ENCODE measurements around the gene SLC38A10.

SLC38A10 gene

DNA sequence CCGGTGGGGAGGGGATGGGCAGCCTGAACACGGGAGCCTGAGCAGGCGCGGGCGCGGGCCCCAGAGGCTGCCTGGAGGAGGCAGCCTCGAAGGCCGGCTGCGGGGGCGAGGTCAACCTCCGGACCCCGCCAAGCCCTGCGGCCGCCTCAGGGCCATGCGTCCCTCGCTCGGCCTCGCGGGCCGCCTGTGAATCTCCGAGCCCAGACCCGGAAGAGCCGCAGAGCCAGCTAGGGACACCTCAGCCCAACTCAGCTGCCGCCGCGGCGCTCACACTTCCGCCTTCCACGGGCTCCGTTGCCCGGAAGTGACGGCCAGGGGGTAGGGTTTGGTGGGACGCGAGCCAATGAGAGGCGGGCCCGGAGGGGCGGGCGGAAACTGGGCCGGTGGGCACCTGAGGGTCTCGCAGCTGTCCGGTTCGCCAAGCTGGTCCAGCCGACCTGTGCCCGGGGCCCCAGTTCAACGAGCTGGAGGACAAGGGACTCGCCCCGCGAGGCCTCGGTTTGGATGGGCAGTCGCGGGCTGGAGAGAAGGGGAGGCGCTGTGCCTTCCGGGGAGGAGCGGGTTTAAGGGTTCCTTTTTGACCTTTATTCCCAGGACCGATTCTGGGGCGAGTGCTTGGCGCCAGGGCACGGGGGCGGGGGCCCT is at the start of gene SLC38A10:
TSS of gene SLC38A10 (minus strand) at position 277 of the 645 bp plus-strand sequence. CDS start 386 bp downstream, outside the sequence.
- peak; percentile 96 for DNase-seq

DNA sequence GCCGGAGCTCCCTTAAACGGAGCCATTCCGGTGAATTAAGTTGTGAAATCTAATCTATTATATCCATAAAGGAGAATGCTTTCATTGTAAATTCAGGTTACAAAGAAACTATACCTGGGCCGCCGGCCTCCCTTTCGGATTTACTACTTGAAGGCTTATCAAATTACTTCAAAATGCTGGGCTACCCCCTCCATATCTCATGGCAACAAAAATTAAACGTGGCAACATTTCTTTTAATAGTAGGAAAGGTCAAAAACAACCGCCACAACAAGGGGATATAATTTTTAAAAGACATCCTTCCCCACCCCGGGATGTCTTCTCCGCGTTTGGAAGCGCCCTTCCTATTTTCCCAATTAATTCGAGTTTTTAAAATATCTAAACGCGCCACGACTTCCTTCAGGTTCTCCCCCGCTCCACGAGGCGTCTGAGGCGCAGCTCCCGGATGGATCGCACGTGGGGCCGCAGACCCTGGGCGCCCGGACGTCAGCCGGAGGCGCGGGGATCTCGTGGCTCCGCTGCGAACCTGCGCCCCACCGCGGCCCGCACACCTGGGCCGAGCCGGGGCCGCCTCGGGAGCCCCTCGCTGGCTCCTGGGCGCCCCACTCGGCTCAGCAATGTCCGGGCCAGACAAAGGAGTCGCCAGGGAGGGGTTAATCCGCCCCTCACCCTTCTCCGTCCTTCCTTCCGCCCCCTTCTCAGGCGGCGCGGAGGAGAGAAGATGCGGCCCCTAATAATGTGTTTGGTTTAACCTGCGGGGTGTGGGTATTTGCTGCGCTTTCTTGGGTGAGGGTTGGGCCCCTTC is 47.4 kb upstream of the SLC38A10 start:
- no peak for DNase-seq

DNA sequence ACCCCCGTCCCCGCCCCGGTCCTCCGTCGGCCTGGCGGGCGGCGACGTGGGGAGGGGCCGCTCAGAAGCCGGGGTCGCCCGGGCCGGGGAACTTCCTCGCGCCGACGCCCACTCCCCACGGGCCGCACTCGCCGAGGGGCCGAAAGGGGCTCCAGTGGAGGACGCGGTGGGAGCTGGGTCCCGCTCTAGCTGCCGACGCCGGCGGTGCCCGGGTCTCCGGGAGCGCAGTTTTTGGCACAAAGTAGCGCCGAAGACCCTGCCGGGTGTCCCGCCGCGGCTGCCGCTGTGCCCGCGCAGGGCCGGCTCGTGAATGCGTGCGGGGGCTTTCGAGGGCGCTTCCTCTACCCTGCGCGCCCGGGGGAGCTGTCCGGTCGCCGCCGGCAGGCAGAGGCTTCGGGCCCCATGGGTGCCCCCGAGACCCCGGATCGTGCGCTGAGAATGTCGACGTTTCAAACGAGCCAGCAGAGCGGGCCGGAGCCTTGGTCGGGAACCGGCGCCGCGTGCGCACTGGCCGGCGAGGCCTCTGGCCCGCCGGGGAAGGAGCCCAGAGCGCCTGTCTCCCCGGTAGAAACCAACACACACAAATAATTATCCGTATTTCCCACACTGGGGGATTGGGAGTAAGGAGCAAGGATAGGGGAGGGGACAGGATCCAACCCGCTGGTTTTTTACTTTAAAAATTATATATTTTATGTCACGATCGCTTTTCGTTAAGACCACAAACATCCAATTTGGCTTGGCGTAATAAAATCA is 46.6 kb upstream of the SLC38A10 start:
- DNase-seq, result no peak

DNA sequence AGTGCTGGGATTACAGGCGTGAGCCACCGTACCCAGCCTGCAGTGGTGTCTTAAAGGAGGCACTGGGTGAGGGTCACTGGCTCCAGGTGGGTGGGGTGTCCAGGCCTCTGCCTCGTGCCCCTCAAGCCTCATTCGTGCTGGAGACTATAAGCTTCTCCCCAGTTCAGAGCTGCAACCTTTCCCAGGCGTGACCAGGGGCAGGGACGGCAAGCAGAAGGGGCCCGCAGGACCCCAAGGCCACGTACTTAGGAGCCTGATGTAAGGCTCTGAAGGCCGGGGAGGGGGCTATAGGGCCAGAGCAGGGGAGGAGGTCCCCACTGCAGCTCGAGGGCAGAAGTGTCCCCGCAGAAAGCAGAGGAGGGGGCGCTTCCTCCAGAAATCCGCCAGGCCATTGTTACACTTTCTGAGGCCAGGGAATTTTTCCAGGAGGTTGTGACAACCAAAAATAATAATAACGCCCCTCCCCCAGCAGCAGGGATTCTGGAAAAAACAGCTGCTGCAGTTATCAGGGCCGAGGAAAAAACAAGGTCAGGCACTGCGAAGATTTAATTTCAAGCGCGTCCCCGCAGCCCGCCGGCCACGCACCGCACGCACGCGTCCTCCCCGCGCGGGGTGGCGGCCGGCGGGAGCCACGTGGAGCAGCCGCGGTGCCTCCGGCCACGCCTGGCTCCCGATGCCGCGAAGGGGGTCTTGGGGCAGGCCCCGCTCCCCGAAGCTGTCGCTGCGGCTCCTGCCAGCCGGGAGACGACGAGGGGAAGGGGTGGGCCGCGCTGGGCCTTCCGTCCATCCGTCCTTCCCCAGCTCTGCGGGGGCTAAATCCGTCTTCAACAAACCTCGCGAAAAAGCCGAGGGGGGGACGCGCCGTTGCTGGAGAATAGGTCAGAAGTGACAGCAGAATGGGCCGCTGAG is 45.8 kb upstream of the SLC38A10 start:
- no peak for DNase-seq

DNA sequence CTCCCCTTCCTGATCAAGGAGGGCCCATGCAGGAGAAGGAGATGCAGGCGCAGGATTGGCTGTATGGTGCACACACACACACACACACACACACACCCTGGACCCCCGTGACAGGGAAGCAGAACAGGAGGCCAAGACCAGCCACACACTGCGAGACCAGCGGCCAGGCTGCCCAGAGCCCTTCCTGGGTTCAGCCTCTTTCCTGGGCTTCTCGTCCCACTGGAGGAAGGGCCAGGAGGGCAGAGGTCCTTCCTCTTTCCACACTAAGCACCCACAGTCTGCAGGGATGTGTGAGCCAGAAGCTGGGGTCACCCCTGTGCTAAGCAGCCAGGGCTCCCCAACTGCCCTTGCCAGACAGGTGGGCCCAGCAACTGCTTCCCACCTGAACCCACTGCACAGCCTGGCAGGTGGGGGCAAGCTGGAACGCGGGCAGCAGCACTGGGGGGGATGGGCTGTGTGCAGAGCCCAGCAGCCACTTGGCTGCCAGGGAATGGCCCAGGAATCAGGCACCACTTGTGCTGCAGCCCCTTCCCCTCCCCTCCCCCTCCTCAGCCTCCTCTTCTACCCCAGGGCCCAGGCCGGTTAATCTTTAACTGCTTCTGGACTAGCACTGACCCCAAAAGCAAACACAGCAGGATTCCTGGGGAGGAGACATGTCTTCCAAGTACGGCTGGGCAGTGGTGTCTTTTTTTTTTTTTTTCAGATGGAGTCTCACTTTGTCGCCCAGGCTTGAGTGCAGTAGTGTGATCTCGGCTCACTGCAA is 44.6 kb upstream of the SLC38A10 start:
- no peak for DNase-seq

DNA sequence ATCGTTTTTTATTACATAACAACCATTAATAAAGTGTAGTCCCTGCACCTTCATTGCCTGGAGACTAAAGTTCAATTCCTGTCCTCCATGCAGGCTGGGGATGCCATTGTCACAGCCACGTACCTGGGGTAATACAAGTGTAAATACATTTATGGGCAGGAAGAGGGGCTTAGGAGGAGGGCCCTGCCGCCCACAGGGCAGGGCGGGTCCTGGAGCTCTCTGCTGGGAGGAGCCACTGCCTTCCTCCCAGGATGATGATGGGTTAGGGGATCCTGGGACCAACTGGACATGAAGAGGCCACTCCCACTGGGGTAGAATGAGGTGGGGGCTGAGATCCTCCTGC is 44.1 kb upstream of the SLC38A10 start:
- DNase-seq, result no peak

DNA sequence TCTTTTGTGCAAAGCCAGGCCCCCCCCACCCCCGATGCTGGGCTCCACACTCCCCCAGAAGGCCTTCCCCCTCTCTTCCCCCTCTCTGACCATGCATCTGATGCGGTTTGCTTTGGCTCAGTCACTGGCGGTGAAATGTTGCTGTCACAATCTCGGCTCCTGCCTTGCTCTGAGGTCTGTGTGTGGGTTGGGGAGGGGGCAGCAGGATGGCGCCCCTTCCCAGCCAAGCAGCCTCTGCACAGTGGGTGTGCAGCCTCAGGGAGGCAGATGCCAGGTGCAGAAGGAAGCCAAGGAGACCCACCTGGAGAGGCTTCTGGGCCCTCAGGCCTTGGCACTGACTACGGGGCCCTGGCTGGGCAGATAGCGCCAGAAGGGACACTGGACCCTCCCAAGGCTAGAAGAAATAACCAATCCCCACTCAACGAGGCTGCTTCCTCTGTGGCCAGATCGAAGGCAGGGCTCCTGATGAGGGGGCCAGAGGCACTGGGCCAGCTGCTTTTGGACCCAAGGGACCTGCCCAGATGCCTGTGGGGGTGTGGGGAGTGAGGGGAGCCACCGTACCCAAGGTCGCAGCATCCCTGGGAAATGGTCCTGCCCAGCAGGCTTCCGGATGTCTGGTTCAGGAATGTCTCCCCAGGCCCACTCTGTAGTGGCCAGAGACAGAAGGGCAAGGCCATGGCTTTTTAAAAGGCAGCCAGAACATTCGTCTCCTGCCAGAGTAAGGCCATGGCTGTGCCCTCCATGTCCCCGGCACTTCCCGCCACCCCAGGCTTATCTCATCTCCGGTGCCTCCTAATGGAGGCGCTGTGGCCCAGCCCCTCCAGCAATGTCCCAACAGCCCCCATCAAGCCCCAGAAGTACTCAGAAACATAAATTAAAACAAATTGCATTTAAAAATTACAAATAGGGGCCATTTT is 43.4 kb upstream of the SLC38A10 start:
- DNase-seq, result no peak

DNA sequence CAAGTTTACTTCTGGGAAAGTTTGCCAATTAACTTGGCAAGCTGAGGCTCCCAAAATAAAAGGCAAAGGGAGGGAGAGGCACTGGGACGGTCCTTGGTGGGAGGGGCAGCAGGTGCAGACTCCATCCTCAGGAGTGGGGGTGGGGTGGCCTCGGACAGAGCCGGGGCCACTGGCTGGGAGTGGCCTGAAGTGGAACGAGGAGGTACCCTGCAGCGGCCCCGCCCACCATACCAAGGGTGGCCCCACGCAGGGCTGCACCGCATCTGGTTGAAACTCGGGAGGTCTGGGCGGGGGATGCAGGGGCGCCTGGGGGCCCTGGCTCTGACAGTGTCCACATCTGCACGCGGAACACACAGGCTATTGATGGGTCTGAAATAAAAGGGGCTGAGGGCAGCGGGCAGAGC is 42.4 kb upstream of the SLC38A10 start:
- no peak for DNase-seq

DNA sequence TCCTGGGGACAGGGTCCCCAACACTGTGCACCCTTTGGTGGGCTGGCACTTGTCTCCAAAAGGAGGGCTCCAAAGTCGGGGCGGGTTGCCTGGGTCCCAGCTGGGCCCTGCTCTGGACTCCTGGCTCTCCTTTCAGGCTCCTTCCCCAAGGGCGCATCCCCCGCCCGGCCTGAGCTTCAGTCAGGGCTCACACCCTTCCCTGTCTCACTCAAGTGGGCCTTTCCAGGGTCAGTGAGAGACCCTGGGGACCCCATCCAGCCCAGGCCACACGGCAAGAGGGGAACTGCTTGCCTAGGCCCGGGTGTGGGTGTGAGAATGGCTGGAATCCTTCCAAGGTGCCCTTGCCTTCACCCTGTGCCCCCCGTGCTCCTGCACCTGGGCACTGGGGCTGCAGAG is 41.8 kb upstream of the SLC38A10 start:
- DNase-seq, result no peak

DNA sequence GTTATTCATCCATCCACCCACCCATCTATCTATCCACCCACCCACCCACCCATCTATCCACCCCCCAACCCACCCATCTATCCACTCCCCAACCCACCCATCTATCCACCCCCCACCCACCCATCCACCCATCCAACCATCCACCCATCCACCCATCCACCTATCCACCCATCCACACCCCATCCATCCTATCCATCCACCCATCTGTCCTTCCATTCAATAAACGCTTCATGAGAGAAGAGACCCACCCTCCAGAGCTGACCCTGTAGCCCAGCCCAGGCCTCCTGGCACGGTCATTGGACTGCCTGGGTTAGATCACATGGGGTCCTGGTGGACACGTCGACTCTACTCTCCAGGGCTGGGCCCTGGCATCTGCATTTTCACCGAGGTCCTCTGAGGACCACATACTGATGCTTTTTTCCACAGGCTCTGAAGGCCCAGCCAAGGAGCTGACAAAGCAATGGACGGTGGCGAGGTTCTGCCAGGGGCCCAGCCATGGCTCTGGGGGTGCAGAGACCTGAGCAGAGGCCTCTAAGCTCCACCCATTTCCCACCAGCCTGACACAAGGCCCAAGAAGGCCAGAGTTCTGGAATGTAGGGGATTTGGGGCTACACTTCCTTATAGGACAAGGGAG is 41.3 kb upstream of the SLC38A10 start:
- DNase-seq, result no peak

DNA sequence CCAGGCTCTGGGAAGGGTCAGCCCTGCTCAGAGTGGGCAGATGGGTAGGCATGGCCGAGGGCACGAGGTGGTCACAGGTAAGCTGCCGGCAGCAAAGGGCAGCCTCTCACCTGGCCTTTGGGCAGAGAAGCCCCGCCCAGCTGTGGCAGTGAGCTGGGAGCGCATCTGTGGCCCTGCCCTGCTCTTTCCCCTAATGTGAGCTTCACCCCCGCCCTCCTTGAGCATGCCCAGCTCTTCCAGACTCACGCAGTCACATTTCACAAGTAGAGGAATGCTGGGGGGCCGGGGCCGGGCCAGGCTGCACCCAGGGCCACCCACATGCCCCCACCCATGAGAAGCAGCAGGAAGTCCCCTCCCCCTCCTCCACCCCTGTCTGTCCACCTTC is 40.7 kb upstream of the SLC38A10 start:
- DNase-seq, result no peak

DNA sequence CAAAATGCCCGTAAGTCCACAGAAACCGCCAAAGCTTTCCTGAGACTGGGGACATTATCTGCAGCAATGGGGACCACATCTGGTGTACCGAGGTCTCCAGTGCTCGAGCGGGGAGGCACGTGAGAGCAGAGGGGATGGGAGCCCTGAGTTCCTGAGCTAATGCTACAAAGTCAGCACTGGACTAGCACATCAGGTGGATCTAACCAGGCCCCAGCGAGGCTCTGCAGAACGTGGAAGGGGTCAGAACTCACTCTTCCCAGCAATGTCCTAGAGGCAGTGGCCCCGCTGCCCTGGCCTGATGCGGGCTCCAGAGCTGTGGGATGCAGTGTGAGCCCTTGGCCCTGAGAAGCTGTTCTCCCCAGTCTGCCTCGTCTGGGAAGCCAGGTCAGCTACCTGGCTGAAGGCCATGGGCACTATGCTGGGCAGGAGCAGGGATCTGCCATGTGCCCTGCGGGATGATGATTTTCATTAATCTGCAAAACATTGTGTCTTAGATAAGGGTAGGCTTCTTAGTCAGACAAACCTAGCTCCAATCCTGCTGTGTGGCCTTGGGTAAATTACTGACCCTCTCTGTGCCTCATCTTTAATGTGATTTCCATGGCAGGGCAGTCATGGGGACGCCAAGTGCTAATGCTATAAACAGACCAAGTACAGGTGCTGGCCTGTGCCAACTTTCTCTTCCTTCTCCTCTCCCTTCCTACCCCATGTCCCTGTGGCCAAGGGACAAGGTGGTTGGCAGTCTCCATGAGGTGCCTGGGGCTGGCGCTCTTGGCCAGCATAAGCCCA is 40.1 kb upstream of the SLC38A10 start:
- DNase-seq, result no peak

DNA sequence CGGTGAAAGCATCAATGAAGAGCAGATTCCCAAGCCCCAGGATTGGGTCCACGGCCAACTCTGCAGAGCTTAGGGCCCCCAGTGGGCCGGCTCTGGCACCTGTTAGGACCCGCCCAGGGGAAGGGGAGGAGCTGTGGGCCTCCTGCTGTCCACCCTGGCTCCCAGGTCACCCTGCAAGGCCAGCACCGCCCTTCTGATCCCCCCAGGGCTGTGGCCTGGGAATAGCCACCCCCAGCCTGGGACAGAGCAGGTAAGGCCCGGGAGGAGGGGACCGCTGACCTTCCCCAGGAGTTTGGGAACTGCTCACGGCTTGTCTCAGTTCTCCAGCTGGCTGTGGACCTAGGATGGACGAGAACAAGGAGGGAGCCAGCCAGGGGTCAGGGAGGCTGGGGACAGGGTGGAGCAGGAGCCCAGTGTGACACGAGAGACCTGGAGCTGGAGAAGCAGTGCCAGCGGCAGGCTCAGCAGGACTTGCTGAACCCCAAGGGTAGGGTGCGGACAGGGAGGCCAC is 39.3 kb upstream of the SLC38A10 start:
- no peak for DNase-seq

DNA sequence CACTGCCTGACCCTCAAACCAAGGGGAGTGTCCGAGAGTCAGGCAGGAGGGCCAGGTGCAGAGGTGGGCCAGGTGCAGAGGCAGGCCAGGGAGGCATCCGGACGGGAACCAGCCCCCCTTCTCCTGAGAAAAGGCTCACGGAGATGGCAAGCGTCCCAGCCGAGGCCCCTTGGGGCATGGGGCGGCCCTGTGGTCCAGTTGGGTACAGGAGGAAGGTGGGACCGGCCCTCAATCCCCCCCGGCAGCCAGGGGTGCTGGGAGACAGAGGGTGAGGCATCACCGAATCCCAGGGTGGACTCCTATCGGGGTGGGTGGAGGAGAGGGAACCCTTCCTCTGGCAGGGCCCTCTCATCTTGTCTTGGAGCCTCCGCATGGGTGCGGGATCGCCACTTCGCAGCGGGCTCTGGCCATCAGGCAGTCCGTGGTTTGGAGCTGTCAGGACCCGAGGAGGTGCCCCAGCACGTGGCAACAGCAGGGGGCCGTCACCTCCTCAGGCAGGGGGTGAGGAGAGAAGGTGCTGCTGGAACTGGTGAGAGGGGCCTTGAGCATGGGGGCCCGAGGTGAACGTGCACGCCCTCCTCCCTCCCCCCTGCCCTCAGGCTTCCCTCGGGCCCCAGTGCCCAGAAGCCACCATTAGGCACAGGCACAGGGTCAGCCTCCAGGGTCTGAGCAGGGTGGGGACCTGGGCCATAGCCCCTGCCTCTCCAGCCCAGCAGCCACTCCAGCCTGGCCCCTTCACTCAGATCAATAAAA is 38.7 kb upstream of the SLC38A10 start:
- no peak for DNase-seq

DNA sequence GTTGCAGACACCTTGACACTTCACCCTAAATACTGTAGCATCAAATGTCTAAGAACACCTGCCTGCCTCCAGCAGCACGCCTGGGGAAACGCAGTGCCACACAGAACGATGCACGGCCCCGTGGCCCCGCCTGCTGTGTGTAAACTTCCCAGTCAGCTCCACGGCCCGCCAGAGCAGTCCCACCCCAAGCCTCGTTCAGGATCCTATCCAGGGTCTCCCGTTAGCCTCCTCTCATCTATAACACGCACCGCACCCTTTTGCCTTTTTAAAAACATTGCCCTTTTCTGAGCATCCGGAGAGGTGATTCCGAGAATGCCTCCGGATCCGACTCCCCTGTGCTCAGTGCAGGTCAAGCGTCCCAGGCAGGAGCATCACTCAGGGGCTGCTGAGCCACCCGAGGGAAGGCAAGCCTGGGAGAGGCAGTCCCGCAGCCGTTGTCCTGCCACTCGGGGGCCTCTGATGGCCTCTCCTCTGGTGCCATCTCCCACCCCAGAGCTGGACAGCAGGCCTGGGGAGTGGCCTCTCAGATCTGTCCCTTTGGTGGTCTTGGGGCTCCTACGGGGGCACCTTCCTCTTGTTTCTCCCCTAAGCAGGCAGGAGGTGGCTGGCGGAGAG is 37.9 kb upstream of the SLC38A10 start:
- no peak for DNase-seq

DNA sequence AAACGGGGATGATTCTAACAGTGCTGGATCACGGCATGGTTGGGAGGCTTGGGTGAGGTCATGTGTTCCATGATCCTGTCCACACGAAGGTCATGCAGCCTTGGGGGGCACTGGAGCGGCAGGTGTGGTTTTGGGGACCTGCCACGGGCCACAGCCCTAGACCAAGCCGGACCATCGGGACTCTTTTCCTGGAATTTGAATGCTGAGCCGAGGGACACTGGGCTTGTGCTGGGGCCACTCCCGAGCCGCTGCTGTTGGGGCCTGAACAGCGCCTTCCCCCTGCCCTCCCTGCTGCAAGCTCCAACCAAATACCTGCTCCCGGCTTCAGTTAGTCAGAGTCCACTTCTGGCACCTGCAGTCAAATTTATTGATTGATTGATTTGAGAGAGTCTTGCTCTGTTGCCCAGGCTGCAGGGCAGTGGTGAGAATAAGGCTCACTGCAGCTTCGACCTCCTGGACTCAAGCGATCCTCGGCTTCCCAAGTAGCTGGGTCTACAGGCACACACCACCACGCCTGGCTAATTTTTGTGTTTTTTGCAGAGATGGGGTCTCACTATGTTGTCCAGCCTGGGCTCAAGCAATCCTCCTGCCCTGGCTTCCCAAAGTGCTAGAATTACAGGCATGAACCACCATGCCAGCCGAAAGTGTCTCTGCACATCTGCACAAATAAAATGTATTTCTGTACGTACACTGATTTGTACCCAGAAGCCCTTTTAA is 37.2 kb upstream of the SLC38A10 start:
- no peak for DNase-seq

DNA sequence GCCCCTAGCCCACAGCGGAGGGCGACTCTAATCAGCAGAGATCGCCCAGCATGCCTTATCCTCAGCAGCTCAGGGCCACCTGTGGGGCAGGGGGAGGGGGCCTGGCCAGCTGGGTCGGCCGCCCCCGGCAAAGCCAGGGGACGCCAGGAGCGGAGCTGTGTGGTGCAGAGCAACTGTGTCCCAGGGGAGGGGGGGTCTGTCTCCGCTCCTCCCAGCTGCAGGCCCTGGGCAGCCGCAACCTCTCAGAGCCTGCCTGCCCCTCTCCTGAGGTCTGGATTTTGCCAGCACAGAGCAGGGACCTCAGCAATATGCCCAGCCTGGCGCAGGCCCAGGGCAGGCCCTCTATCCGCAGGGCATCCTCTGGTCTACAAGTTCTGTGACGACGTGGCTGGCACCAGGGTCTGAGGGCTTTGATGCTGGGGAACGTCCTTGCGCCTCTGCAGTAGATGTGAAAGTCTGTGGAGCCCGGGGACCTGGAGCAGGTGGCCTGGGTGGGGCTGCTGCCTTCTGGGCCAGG is 36.5 kb upstream of the SLC38A10 start:
- DNase-seq, result no peak
